ENCODE data around the gene CCDC57. TPM values are rescaled to one million over a fixed set of nuclear protein-coding genes. Genes with fewer than 3 reads are reported as not detected.

The CCDC57 gene
- total RNA-seq, 1 experiment from 2014 or later, result 69.9 TPM

DNA sequence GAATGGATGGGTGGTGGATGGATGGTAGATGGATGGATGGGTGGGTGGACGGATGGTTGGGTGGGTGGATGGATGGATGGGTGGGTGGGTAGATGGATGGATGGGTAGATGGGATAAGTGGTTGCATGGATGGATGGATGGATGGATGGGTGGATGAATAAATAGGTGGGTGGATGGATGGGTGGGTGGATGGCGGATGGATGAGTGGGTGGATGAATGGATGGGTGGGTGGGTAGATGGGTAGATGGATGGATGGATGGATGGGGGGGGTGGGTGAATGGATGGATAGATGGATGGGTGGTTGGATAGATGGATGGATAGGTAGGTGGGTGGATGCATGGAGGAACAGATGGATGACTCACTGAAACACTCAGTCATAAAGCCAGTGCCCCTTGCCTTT lies 63.6 kb downstream of the CCDC57 start:
- BruUV-seq (replicated peaks), result no TSS peak
- H3K27ac Mint-ChIP-seq (ENCODE audit: unreplicated experiment), result no peak overlapping the region
- no peak for DNase-seq
- CTCF ChIA-PET, result no interaction called here
- no peak for TF ChIP-seq CTCF (IDR thresholded peaks at IDR 0.05; ENCODE audit: unreplicated experiment)
- no peaks in the 10 kb centered on the region for H3K27me3 Mint-ChIP-seq (ENCODE audit: unreplicated experiment)
- peaks cover 2% of the 10 kb centered on the region for H3K9me3 Mint-ChIP-seq (ENCODE audit: low read depth, unreplicated experiment)
- intact Hi-C loops (cut with micrococcal nuclease; ENCODE audit: unreplicated experiment), result no loop called here
- peaks cover 20% of the 10 kb centered on the region for H3K36me3 Mint-ChIP-seq (ENCODE audit: insufficient read depth, unreplicated experiment)
- H3K4me1 Mint-ChIP-seq (ENCODE audit: low read depth, unreplicated experiment), result peaks cover 6% of the 10 kb centered on the region
- H3K4me3 Mint-ChIP-seq (ENCODE audit: low read depth, unreplicated experiment), result no peak overlapping the region

DNA sequence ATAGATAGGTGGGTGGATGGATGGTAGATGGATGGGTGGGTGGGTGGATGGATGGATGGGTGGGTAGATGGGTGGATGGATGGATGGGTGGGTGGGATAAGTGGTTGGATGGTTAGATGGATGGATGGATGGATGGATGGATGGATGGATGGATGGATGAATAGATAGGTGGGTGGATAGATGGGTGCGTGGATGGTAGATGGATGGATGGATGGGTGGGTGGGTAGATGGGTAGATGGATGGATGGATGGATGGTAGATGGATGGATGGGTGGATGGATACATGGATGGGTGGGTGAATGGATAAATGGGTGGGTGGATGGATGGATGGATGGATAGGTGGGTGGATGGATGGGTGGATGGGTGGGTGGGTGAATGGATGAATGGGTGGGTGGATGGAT lies 64.6 kb downstream of the CCDC57 start:
- no peaks in the 10 kb centered on the region for H3K27me3 Mint-ChIP-seq (ENCODE audit: unreplicated experiment)
- peaks cover 15% of the 10 kb centered on the region for H3K36me3 Mint-ChIP-seq (ENCODE audit: insufficient read depth, unreplicated experiment)
- H3K4me1 Mint-ChIP-seq (ENCODE audit: low read depth, unreplicated experiment), result peaks cover 6% of the 10 kb centered on the region
- DNase-seq, result no peak
- CTCF ChIA-PET, result no interaction called here
- peaks cover 2% of the 10 kb centered on the region for H3K9me3 Mint-ChIP-seq (ENCODE audit: low read depth, unreplicated experiment)
- H3K4me3 Mint-ChIP-seq (ENCODE audit: low read depth, unreplicated experiment), result no peak overlapping the region
- BruUV-seq (replicated peaks), result no TSS peak
- intact Hi-C loops (cut with micrococcal nuclease; ENCODE audit: unreplicated experiment), result no loop called here
- TF ChIP-seq CTCF (IDR thresholded peaks at IDR 0.05; ENCODE audit: unreplicated experiment), result no peak
- no peak overlapping the region for H3K27ac Mint-ChIP-seq (ENCODE audit: unreplicated experiment)

GRCh38 chr17:82146663-82147654 lies 65.7 kb downstream of the CCDC57 start:
- Mint-ChIP-seq H3K4me1 (ENCODE audit: low read depth, unreplicated experiment) (peaks cover 6% of the 10 kb centered on the region), H3K27me3 (ENCODE audit: unreplicated experiment) (no peaks in the 10 kb centered on the region), H3K9me3 (ENCODE audit: low read depth, unreplicated experiment) (peaks cover 2% of the 10 kb centered on the region), H3K36me3 (ENCODE audit: insufficient read depth, unreplicated experiment) (peaks cover 15% of the 10 kb centered on the region), H3K4me3 (ENCODE audit: low read depth, unreplicated experiment) (no peak overlapping the region), H3K27ac (ENCODE audit: unreplicated experiment) (no peak overlapping the region)
- CTCF ChIA-PET, result no interaction called here
- intact Hi-C loops (cut with micrococcal nuclease; ENCODE audit: unreplicated experiment), result no loop called here
- no TSS peak for BruUV-seq (replicated peaks)
- no peak for TF ChIP-seq CTCF (IDR thresholded peaks at IDR 0.05; ENCODE audit: unreplicated experiment)
- no peak for DNase-seq

DNA sequence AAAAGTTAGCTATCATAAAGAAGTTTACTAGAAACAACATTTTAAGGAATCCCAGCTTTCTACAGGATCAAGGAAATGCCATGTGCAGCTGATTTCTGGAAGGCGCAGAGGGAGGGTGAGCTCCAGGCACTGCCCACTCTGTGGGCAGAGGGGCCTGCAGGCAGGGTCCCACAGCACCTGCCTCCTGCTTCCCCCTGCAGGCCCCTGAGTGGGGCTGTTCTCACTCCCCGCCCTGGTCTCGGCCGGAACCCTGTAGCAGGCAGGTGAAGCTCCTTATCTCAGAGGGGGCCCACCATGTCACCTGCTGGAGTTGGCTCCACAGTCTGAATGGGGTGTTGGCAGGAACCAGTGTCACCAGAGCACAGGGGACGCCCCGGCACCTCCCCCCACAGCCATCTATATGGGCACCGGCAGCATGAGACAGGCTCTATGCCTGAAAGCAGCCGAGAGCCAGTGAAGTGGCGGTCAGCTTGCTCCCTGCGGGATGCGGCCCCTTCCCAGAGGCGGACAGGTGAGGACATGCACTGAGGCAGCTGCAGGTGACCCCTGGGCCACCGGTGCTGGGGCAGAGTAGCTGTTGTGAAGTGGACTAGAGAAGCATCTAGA lies 67.0 kb downstream of the CCDC57 start:
- peaks cover 8% of the 10 kb centered on the region for H3K36me3 Mint-ChIP-seq (ENCODE audit: insufficient read depth, unreplicated experiment)
- CTCF ChIA-PET, result no interaction called here
- TF ChIP-seq CTCF (IDR thresholded peaks at IDR 0.05; ENCODE audit: unreplicated experiment), result no peak
- no peak for DNase-seq
- H3K9me3 Mint-ChIP-seq (ENCODE audit: low read depth, unreplicated experiment), result peaks cover 2% of the 10 kb centered on the region
- H3K27ac Mint-ChIP-seq (ENCODE audit: unreplicated experiment), result no peak overlapping the region
- peaks cover 6% of the 10 kb centered on the region for H3K4me1 Mint-ChIP-seq (ENCODE audit: low read depth, unreplicated experiment)
- intact Hi-C loops (cut with micrococcal nuclease; ENCODE audit: unreplicated experiment), result no loop called here
- H3K27me3 Mint-ChIP-seq (ENCODE audit: unreplicated experiment), result no peaks in the 10 kb centered on the region
- H3K4me3 Mint-ChIP-seq (ENCODE audit: low read depth, unreplicated experiment), result no peak overlapping the region
- BruUV-seq (replicated peaks), result no TSS peak

Data from Calu3 (cell line).